HCT116 (cell line): ENCODE measurements around the gene TBCD.

Experiments used
- ATF3 ChIP-seq: IDR thresholded peaks from 2 replicates; pipeline ENCODE4 v1.6.1; 2012
- CTCF ChIP-seq, 3 experiments: fragments of 200-600 bp in 1 of 3; sonication (generic) in 1 of 3; IDR thresholded peaks in 2 of 3; conservative IDR thresholded peaks in 1 of 3; 2 replicates each; pipeline ENCODE4 v1.5.1; 2012 to 2017; ENCODE audit warnings: low read depth in 2 of 3, low read length in 2 of 3, antibody characterized with exemption in 1 of 3, borderline replicate concordance in 1 of 3, control low read depth in 1 of 3, mild to moderate bottlenecking in 1 of 3, mixed read lengths in 1 of 3, mixed run types in 1 of 3, moderate library complexity in 1 of 3; ENCODE audit not compliant: insufficient read depth in 1 of 3
- ELF1 ChIP-seq: IDR thresholded peaks from 2 replicates; pipeline ENCODE4 v1.6.1; 2012; ENCODE audit warnings: low read depth, borderline replicate concordance
- EZH2 ChIP-seq: fragments of 200-600 bp; sonication (generic); IDR thresholded peaks from 2 replicates; pipeline ENCODE4 v1.6.1; 2017; ENCODE audit warnings: antibody characterized with exemption, mixed run types
- FOSL1 ChIP-seq: IDR thresholded peaks from 2 replicates; pipeline ENCODE4 v1.6.1; 2012; ENCODE audit warnings: low read depth
- JUND ChIP-seq: IDR thresholded peaks from 2 replicates; pipeline ENCODE4 v1.6.1; 2012
- POLR2A ChIP-seq: IDR thresholded peaks from 2 replicates; pipeline ENCODE4 v1.7.0; 2011; ENCODE audit warnings: borderline replicate concordance; ENCODE audit not compliant: insufficient read depth, insufficient read length; ENCODE audit errors: extremely low read depth
- POLR2AphosphoS5 ChIP-seq: IDR thresholded peaks from 2 replicates; pipeline ENCODE4 v1.6.1; 2011; ENCODE audit warnings: mild to moderate bottlenecking, low read depth, low read length, moderate library complexity
- REST ChIP-seq: IDR thresholded peaks from 2 replicates; pipeline ENCODE4 v1.6.1; 2012; ENCODE audit warnings: low read depth

- TF ChIP-seq ATF3 (no peak), CTCF (IDR thresholded peaks at IDR 0.05 in 2 of 3, conservative IDR thresholded peaks at IDR 0.05 in 1 of 3; ENCODE audit: borderline replicate concordance in 1 of 3, insufficient read depth in 1 of 3, low read depth in 2 of 3, low read length in 2 of 3) (no peak), JUND (no peak), POLR2A (no peak), POLR2AphosphoS5 (no peak), REST (no peak), ELF1 (no peak), EZH2 (no peak), FOSL1 (no peak)
These were observed 208.8 kb downstream of the TBCD start for GRCh38 chr17:82960419-82961271.
